HG02798 (cell line): ENCODE results near the gene METTL26.

ENCODE experiments used
- ATAC-seq: cut with Tn5 transposase; IDR thresholded peaks from one replicate; pipeline ENCODE4 v1.9.1; 2021; ENCODE audit warnings: mild to moderate bottlenecking; ENCODE audit not compliant: unreplicated experiment, poor library complexity

Gene METTL26

DNA sequence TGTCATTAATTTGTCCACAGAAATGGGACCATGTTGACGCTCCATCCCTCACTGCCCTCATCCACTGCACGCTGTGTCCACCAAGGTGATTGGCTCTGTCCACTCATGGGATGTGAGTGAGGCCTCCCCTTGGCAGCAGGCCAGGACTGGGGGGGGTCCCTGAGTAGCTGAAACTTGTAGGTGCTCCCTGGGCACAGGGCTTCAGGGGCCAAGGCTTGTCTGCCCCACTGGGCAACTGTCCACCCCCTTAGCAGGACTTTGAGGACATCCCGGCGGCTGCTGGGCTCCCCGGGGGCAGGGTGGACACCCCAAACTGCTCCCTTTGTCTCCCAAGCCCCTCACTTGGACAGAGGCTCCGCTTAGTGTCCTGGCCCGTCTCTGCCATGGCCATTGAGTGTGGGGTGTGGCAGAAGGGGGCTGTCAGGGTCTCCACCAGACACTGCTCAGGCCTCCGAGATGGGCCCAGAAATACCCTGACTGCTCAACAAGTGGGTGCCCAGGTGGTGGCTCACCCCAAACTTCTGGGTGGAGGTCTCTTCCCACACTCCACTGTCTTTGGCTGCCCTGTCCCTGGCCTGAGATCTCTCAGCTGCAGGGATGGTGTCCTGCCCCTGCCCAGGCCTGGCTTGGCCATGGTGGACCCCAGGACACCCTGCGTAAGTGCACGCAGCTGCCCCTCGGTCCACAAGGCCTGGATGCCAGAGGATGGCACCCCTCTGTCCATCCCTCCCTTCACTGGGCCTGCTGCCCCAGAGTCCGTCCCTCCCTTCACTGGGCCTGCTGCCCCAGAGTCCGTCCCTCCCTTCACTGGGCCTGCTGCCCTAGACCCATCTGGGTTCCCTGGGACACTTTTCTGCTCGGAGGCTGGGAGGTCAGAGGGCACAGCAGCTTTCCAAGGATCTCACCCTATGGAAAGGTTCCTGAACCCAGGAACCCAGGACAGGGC lies 49.2 kb downstream of the METTL26 start:
- ATAC-seq: no peak

DNA sequence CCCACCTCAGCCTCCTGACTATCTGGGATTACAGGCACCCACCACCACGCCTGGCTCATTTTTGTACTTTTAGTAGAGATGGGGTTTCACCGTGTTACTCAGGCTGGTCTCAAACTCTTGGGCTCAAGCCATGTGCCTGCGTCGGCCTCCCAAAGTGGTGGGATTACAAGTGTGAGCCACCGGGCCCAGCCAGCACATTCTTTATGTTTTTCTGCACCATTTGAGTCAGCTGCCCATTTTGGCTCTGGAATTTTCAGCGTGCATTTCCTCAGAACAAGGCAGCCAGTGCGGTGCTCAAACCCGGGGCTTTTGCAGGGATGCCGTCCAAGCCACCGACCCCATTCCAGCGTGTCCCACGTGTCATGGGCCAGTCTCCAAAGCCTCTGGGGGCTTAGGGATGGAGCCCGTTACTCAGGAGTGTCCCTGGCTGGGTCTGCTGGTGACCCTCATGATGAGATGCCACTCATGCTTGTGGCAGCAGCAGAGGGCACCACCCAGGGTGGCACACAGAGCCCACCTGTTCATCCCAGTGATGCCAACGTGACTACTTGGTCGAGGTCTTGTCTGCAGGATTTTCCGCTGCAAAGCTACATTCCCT lies 50.0 kb downstream of the METTL26 start:
- no peak for ATAC-seq

DNA sequence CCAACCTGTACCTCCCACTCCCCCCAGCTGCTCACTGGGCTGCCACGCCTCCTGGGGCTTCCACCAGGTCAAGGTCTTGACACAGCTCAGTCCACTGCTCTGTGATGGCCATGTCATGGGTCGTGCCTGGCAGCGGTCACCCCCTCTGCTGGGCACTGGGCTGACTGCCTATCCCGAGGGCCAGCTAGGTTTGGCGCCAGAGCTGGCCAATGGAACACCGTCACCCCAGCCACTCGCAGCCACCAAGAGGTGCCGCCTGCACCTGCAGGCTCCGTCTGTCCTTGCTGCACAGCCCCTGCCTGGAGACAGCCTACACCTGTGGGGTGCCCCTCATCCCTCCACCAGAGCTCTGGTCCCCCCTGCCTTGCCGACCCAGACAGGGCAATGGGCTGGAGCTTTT lies 50.8 kb downstream of the METTL26 start:
- no peak for ATAC-seq
